ENCODE measurements around the gene CD2BP2. TPM values are rescaled to one million over a fixed set of nuclear protein-coding genes. Genes with fewer than 3 reads are reported as not detected.
"Not testable (repeated sequence)": the region's sequence is repeated elsewhere in the genome, so short reads cannot be mapped to it uniquely, and the experiment has no call there.

Gene CD2BP2
- total RNA-seq, 2 experiments from 2014 or later, result 43.8 to 44.5 TPM

GRCh38 chr16:30348929-30349328, 6.2 kb downstream of the CD2BP2 start:
- no peak for TF ChIP-seq CTCF (IDR thresholded peaks at IDR 0.05)
- DNase-seq, result no peak
- Mint-ChIP-seq H3K9me3 (no peaks in the 10 kb centered on the region), H3K4me3 (no peak overlapping the region), H3K4me1 (ENCODE audit: low read depth) (peaks cover 36% of the 10 kb centered on the region), H3K27me3 (no peaks in the 10 kb centered on the region), H3K36me3 (ENCODE audit: low read depth) (peaks cover 35% of the 10 kb centered on the region), H3K27ac (peak overlapping the region; percentile 61)
- no peak for ATAC-seq
- ChIA-PET POLR2A (no interaction called here), CTCF (no interaction called here)
- intact Hi-C loops (cut with micrococcal nuclease), result no loop called here

- ATAC-seq, result no peak
- no peak for TF ChIP-seq CTCF (IDR thresholded peaks at IDR 0.05)
- no peaks in the 10 kb centered on the region for H3K9me3 Mint-ChIP-seq
- H3K36me3 Mint-ChIP-seq (ENCODE audit: low read depth), result peaks cover 31% of the 10 kb centered on the region
- ChIA-PET CTCF (no interaction called here), POLR2A (interaction anchor here (1.0 kb wide), 1 partner anchor 8 kb away, joined by 4 read pairs; no protein-coding TSS in a partner anchor)
- intact Hi-C loops (cut with micrococcal nuclease), result no loop called here
- DNase-seq, result no peak
- peaks cover 30% of the 10 kb centered on the region for H3K4me1 Mint-ChIP-seq (ENCODE audit: low read depth)
- H3K27ac Mint-ChIP-seq, result peak overlapping the region; percentile 10
- H3K27me3 Mint-ChIP-seq, result no peaks in the 10 kb centered on the region
- H3K4me3 Mint-ChIP-seq, result no peak overlapping the region
Observed at GRCh38 chr16:30348113-30348512, 7.0 kb downstream of the CD2BP2 start.

- no peak for TF ChIP-seq CTCF (IDR thresholded peaks at IDR 0.05)
- no peak for DNase-seq
- H3K9me3 Mint-ChIP-seq, result no peaks in the 10 kb centered on the region
- peaks cover 20% of the 10 kb centered on the region for H3K36me3 Mint-ChIP-seq (ENCODE audit: low read depth)
- no peak for ATAC-seq
- CTCF ChIA-PET, result interaction anchor here (1.0 to 1.3 kb wide), 2 partner anchors 10 to 63 kb away, joined by 3 to 4 read pairs; no protein-coding TSS in a partner anchor
- intact Hi-C loops (cut with micrococcal nuclease), result no loop called here
- POLR2A ChIA-PET, result interaction anchor here (0.6 to 1.4 kb wide), 2 partner anchors 8 to 1338 kb away, joined by 3 to 7 read pairs; partner anchors contain the start of gene CD2BP2
- no peak overlapping the region for H3K27ac Mint-ChIP-seq
- H3K4me3 Mint-ChIP-seq, result no peak overlapping the region
- H3K4me1 Mint-ChIP-seq (ENCODE audit: low read depth), result peaks cover 20% of the 10 kb centered on the region
- H3K27me3 Mint-ChIP-seq, result no peaks in the 10 kb centered on the region
Observed at GRCh38 chr16:30346286-30346685, 8.8 kb downstream of the CD2BP2 start.

GRCh38 chr16:30343491-30343820, 11.7 kb downstream of the CD2BP2 start:
- H3K27ac Mint-ChIP-seq; H3K36me3 Mint-ChIP-seq (ENCODE audit: low read depth); H3K9me3 Mint-ChIP-seq; H3K4me1 Mint-ChIP-seq (ENCODE audit: low read depth); H3K4me3 Mint-ChIP-seq; H3K27me3 Mint-ChIP-seq; ATAC-seq; DNase-seq; CTCF ChIA-PET; intact Hi-C loops (cut with micrococcal nuclease): not testable (repeated sequence)
- POLR2A ChIA-PET, result interaction anchor here (1.4 kb wide), 1 partner anchor 9 kb away, joined by 3 read pairs; no protein-coding TSS in a partner anchor

- DNase-seq (no peak), ATAC-seq (no peak)
- ChIA-PET POLR2A (interaction anchor here (1.4 to 1.5 kb wide), 2 partner anchors 10 to 11 kb away, joined by 3 to 9 read pairs; no protein-coding TSS in a partner anchor), CTCF (no interaction called here)
- intact Hi-C loops (cut with micrococcal nuclease), result no loop called here
- Mint-ChIP-seq H3K4me3 (no peak overlapping the region), H3K27ac (no peak overlapping the region), H3K27me3 (no peaks in the 10 kb centered on the region), H3K9me3 (no peaks in the 10 kb centered on the region), H3K4me1 (ENCODE audit: low read depth) (peaks cover 9% of the 10 kb centered on the region), H3K36me3 (ENCODE audit: low read depth) (no peaks in the 10 kb centered on the region)
- no peak for TF ChIP-seq CTCF (IDR thresholded peaks at IDR 0.05)
Observed at GRCh38 chr16:30342751-30343490, 12.2 kb downstream of the CD2BP2 start.

- DNase-seq; H3K27ac Mint-ChIP-seq; H3K9me3 Mint-ChIP-seq; ATAC-seq; H3K4me1 Mint-ChIP-seq (ENCODE audit: low read depth); H3K4me3 Mint-ChIP-seq; intact Hi-C loops (cut with micrococcal nuclease); H3K36me3 Mint-ChIP-seq (ENCODE audit: low read depth); H3K27me3 Mint-ChIP-seq: not testable (repeated sequence)
- ChIA-PET CTCF (interaction anchor here (0.7 to 1.2 kb wide), 4 partner anchors 23 to 67 kb away, joined by 3 to 5 read pairs (median 3); no protein-coding TSS in a partner anchor), POLR2A (interaction anchor here (1.2 to 1.5 kb wide), 3 partner anchors 10 to 57 kb away, joined by 3 to 9 read pairs (median 3); no protein-coding TSS in a partner anchor)
Observed at GRCh38 chr16:30341971-30342370, 13.1 kb downstream of the CD2BP2 start.
